SK-N-SH (cell line): Measurements from ENCODE around the gene LRTM1. TPM values are rescaled to one million over a fixed set of nuclear protein-coding genes. Genes with fewer than 3 reads are reported as not detected.

Experiments
- CTCF ChIA-PET: fragments of 300-600, 350-600 bp; formaldehyde crosslinking; extraction: SDS; loops from one replicate; lab custom pipeline; 2021; lab: Yijun Ruan, JAX
- POLR2A ChIA-PET: fragments of 350-600 bp; sonication (Branson Sonifier 250); formaldehyde crosslinking; extraction: SDS; loops from one replicate; lab custom pipeline; 2020; ENCODE audit warnings: antibody characterized with exemption, inconsistent platforms; lab: Yijun Ruan, JAX
- DNase-seq: peaks from one replicate; pipeline ENCODE4 v3.0.0; 2012
- H2AFZ ChIP-seq: fragments of 200-600 bp; sonication (generic); 2 replicates; pipeline ENCODE4 v1.8.1; 2016; ENCODE audit warnings: antibody characterized with exemption, mild to moderate bottlenecking, low read depth
- H3F3A ChIP-seq: fragments of 200-600 bp; sonication (generic); replicated peaks from 2 replicates; pipeline ENCODE3; 2016; ENCODE audit warnings: antibody characterized with exemption, mild to moderate bottlenecking; ENCODE audit not compliant: insufficient read depth
- H3K27ac ChIP-seq, 2 experiments: fragments of 200-500 bp in 1 of 2; fragments of 200-600 bp in 1 of 2; sonication (Bioruptor generic) in 1 of 2; sonication (generic), shearing (Covaris generic) in 1 of 2; 2 replicates each; pipeline versions ENCODE4 v1.5.1 to v1.6.1; 2014 to 2016; ENCODE audit warnings: low read depth in 2 of 2, inconsistent platforms in 1 of 2, low read length in 1 of 2, mild to moderate bottlenecking in 1 of 2, mixed read lengths in 1 of 2
- H3K27me3 ChIP-seq: fragments of 200-600 bp; sonication (generic), shearing (Covaris generic); 2 replicates; pipeline ENCODE4 v1.6.1; 2016; ENCODE audit warnings: mixed run types; ENCODE audit not compliant: insufficient read depth
- H3K36me3 ChIP-seq, 2 experiments: fragments of 200-500 bp in 1 of 2; fragments of 200-600 bp in 1 of 2; sonication (Bioruptor generic) in 1 of 2; sonication (generic) in 1 of 2; replicated peaks in 1 of 2; 2 replicates each; pipeline versions ENCODE3 to v1.5.1; 2014 to 2016; ENCODE audit warnings: low read length in 1 of 2, mild to moderate bottlenecking in 1 of 2; ENCODE audit not compliant: insufficient read depth in 2 of 2, control insufficient read depth in 1 of 2
- H3K4me1 ChIP-seq, 2 experiments: fragments of 200-500 bp in 1 of 2; fragments of 200-600 bp in 1 of 2; sonication (Bioruptor generic) in 1 of 2; sonication (generic), shearing (Covaris generic) in 1 of 2; 2 replicates each; pipeline versions ENCODE4 v1.5.1 to v1.6.1; 2014 to 2016; ENCODE audit warnings: low read depth in 1 of 2, low read length in 1 of 2, mixed run types in 1 of 2; ENCODE audit not compliant: insufficient read depth in 2 of 2, control insufficient read depth in 1 of 2
- H3K4me2 ChIP-seq: fragments of 200-600 bp; sonication (generic), shearing (Covaris generic); 2 replicates; pipeline ENCODE4 v1.6.1; 2017; ENCODE audit warnings: mixed run types
- H3K4me3 ChIP-seq, 2 experiments: fragments of 200-500 bp in 1 of 2; fragments of 200-600 bp in 1 of 2; sonication (Bioruptor generic) in 1 of 2; sonication (generic), shearing (Covaris generic) in 1 of 2; 2 replicates each; pipeline versions ENCODE4 v1.5.1 to v1.8.1; 2014 to 2016; ENCODE audit warnings: low read depth in 2 of 2, inconsistent platforms in 1 of 2, low read length in 1 of 2, mild to moderate bottlenecking in 1 of 2, mixed read lengths in 1 of 2, moderate library complexity in 1 of 2
- H3K79me2 ChIP-seq: fragments of 200-600 bp; sonication (generic); 2 replicates; pipeline ENCODE4 v1.8.1; 2017; ENCODE audit warnings: mild to moderate bottlenecking; ENCODE audit not compliant: insufficient read depth
- H3K9ac ChIP-seq: fragments of 200-600 bp; sonication (generic); 2 replicates; pipeline ENCODE4 v1.6.1; 2017; ENCODE audit warnings: mixed run types
- H3K9me2 ChIP-seq: fragments of 200-600 bp; sonication (generic); 2 replicates; pipeline ENCODE4 v1.6.1; 2017; ENCODE audit warnings: mixed run types
- H3K9me3 ChIP-seq: fragments of 200-600 bp; sonication (generic); 2 replicates; pipeline ENCODE4 v1.6.1; 2017; ENCODE audit warnings: mixed run types, mild to moderate bottlenecking, moderate library complexity
- H4K20me1 ChIP-seq: fragments of 200-600 bp; sonication (generic); 2 replicates; pipeline ENCODE4 v1.6.1; 2017; ENCODE audit warnings: mild to moderate bottlenecking, mixed run types; ENCODE audit not compliant: insufficient read depth
- CHD2 ChIP-seq: fragments of 150-350 bp; IDR thresholded peaks from 2 replicates; pipeline ENCODE4 v1.6.1; 2018; ENCODE audit warnings: low read length; ENCODE audit not compliant: partially characterized antibody
- EP300 ChIP-seq, 2 experiments: IDR thresholded peaks; 2 replicates each; pipeline versions ENCODE4 v1.4.0 to v1.6.1; 2012; ENCODE audit warnings: borderline replicate concordance in 1 of 2, low read depth in 1 of 2, low read length in 1 of 2
- FOSL2 ChIP-seq: IDR thresholded peaks from 2 replicates; pipeline ENCODE4 v1.4.0; 2012; ENCODE audit warnings: low read depth, mild to moderate bottlenecking, moderate library complexity, borderline replicate concordance
- FOXJ3 ChIP-seq: sonication (generic); formaldehyde crosslinking; IDR thresholded peaks from 2 replicates; pipeline ENCODE4 v1.5.1; 2020; ENCODE audit warnings: mild to moderate bottlenecking, missing genetic modification reagents
- FOXM1 ChIP-seq: IDR thresholded peaks from 2 replicates; pipeline ENCODE4 v1.4.0; 2012; ENCODE audit warnings: low read depth, mild to moderate bottlenecking
- GABPA ChIP-seq: IDR thresholded peaks from 2 replicates; pipeline ENCODE4 v1.4.0; 2012; ENCODE audit warnings: low read depth, mild to moderate bottlenecking
- GATA2 ChIP-seq: sonication (generic); formaldehyde crosslinking; IDR thresholded peaks from 2 replicates; pipeline ENCODE4 v1.5.0; 2020; ENCODE audit warnings: mild to moderate bottlenecking, missing genetic modification reagents
- IRF3 ChIP-seq: fragments of 150-350 bp; IDR thresholded peaks from 2 replicates; pipeline ENCODE4 v1.6.1; 2016; ENCODE audit warnings: mild to moderate bottlenecking, low read depth, low read length
- JUND ChIP-seq: IDR thresholded peaks from 2 replicates; pipeline ENCODE4 v1.4.0; 2012
- MAX ChIP-seq: IDR thresholded peaks from 2 replicates; pipeline ENCODE4 v1.4.0; 2012; ENCODE audit warnings: low read depth
- NFIC ChIP-seq: IDR thresholded peaks from 2 replicates; pipeline ENCODE4 v1.4.0; 2012; ENCODE audit warnings: borderline replicate concordance
- NRF1 ChIP-seq: IDR thresholded peaks from 2 replicates; pipeline ENCODE4 v1.6.1; 2012; ENCODE audit warnings: low read depth, mild to moderate bottlenecking, low read length
- PBX3 ChIP-seq: IDR thresholded peaks from 2 replicates; pipeline ENCODE4; 2012
- RAD21 ChIP-seq: IDR thresholded peaks from 2 replicates; pipeline ENCODE4 v1.6.1; 2012; ENCODE audit warnings: mild to moderate bottlenecking, low read length
- RCOR1 ChIP-seq: fragments of 150-350 bp; IDR thresholded peaks from 2 replicates; pipeline ENCODE4 v1.6.1; 2017; ENCODE audit warnings: antibody characterized with exemption, low read length
- RXRA ChIP-seq: IDR thresholded peaks from 2 replicates; pipeline ENCODE4 v1.4.0; 2012; ENCODE audit warnings: low read depth, mild to moderate bottlenecking, borderline replicate concordance
- TCF12 ChIP-seq: IDR thresholded peaks from 2 replicates; pipeline ENCODE4 v1.4.0; 2012
- YY1 ChIP-seq: IDR thresholded peaks from 2 replicates; pipeline ENCODE4 v1.4.0; 2012; ENCODE audit warnings: low read depth, mild to moderate bottlenecking
- ZBTB33 ChIP-seq: IDR thresholded peaks from 2 replicates; pipeline ENCODE4 v1.4.0; 2012; ENCODE audit warnings: low read depth, borderline replicate concordance
- WGBS: methylation state at CpG from one replicate; pipeline ENCODE4 v1.1.6; 2017; ENCODE audit warnings: low lambda C conversion rate; 5-methylcytosine and 5-hydroxymethylcytosine counted together
- polyA plus RNA-seq, 3 experiments: library from polyadenylated mRNA; depleted of rRNA; stranded (reverse); fragments of >200 nt; gene quantifications; 2 replicates each; pipeline ENCODE4 v1.2.3, GENCODE V29; 2012

Gene LRTM1
- polyA plus RNA-seq, 1 of the 3 experiments (the other 2 are of a cell fraction): 0.03 TPM

GRCh38 chr3:54967731-54968161 lies 39.9 kb upstream of the LRTM1 start:
- Histone ChIP-seq H3K4me3 (no peak overlapping the region), H3K9me3 (no peaks in the 10 kb centered on the region), H3K27ac (peak overlapping the region in 1 of 2 experiments; percentile 82; a peak in 2 of 4 replicates), H3K79me2 (no peaks in the 10 kb centered on the region), H3K4me1 (peaks cover 0 to 27% of the 10 kb centered on the region in 2 experiments; a peak in 3 of 4 replicates), H4K20me1 (no peaks in the 10 kb centered on the region), H2AFZ (no peak overlapping the region), H3F3A (peaks cover 24% of the 10 kb centered on the region), H3K36me3 (no peaks in the 10 kb centered on the region), H3K27me3 (no peaks in the 10 kb centered on the region), H3K4me2 (no peak overlapping the region), H3K9me2 (no peaks in the 10 kb centered on the region), H3K9ac (no peak overlapping the region)
- DNase-seq: no peak
- 52% methylated on average over 1 of the region's 1 CpG for WGBS
- ChIA-PET POLR2A (no interaction called here), CTCF (no interaction called here)
- TF ChIP-seq ZBTB33 (no peak), NFIC (no peak), PBX3 (0 out of 2 replicates have a peak, but pooled peaks have one; percentile 5), GATA2 (CRISPR knock-in tag) (no peak), CHD2 (no peak), RAD21 (no peak), RCOR1 (no peak), FOSL2 (peak; percentile 27; the same call in 1 of the 2 replicates), FOXJ3 (CRISPR knock-in tag) (no peak), NRF1 (no peak)

- ChIA-PET CTCF (no interaction called here), POLR2A (no interaction called here)
- no peaks in the 10 kb centered on the region for H3K9me3 ChIP-seq
- H2AFZ ChIP-seq: no peak overlapping the region
- H3K4me1 ChIP-seq: peaks cover 0 to 27% of the 10 kb centered on the region in 2 experiments; a peak in 3 of 4 replicates
- H3K27ac ChIP-seq: no peak overlapping the region
- no peaks in the 10 kb centered on the region for H3K9me2 ChIP-seq
- no peaks in the 10 kb centered on the region for H3K36me3 ChIP-seq
- WGBS: 87% methylated on average over 6 of the region's 6 CpGs
- H3F3A ChIP-seq: peaks cover 24% of the 10 kb centered on the region
- no peak overlapping the region for H3K9ac ChIP-seq
- H3K27me3 ChIP-seq: no peaks in the 10 kb centered on the region
- no peak for DNase-seq
- no peak overlapping the region for H3K4me2 ChIP-seq
- no peaks in the 10 kb centered on the region for H4K20me1 ChIP-seq
- H3K4me3 ChIP-seq: no peak overlapping the region
- no peaks in the 10 kb centered on the region for H3K79me2 ChIP-seq
- TF ChIP-seq ZBTB33 (no peak), YY1 (no peak), JUND (no peak), TCF12 (no peak), GABPA (no peak), FOXM1 (no peak), EP300 (IDR thresholded peaks at IDR 0.05; ENCODE audit: borderline replicate concordance in 1 of 2, low read depth in 1 of 2, low read length in 1 of 2) (no peak), CHD2 (no peak), RXRA (no peak), MAX (no peak), IRF3 (no peak), NFIC (no peak)
- TF ChIP-seq, all 33 proteins: peak for 0
These were observed 39.1 kb upstream of the LRTM1 start for GRCh38 chr3:54966979-54967378.
